Femur (tissue), 1 donor: ENCODE results near the gene EXT2.

Experiments
- DNase-seq: peaks from one replicate; pipeline ENCODE4 v3.0.0-alpha.2; 2017

Gene EXT2

GRCh38 chr11:44208976-44209603, 113.6 kb downstream of the EXT2 start:
- no peak for DNase-seq

- DNase-seq: no peak
Measured at GRCh38 chr11:44212128-44212527, 116.7 kb downstream of the EXT2 start.

- no peak for DNase-seq
Measured at GRCh38 chr11:44213148-44213547, 117.7 kb downstream of the EXT2 start.

GRCh38 chr11:44217432-44217831, 122.0 kb downstream of the EXT2 start:
- DNase-seq: no peak

DNA sequence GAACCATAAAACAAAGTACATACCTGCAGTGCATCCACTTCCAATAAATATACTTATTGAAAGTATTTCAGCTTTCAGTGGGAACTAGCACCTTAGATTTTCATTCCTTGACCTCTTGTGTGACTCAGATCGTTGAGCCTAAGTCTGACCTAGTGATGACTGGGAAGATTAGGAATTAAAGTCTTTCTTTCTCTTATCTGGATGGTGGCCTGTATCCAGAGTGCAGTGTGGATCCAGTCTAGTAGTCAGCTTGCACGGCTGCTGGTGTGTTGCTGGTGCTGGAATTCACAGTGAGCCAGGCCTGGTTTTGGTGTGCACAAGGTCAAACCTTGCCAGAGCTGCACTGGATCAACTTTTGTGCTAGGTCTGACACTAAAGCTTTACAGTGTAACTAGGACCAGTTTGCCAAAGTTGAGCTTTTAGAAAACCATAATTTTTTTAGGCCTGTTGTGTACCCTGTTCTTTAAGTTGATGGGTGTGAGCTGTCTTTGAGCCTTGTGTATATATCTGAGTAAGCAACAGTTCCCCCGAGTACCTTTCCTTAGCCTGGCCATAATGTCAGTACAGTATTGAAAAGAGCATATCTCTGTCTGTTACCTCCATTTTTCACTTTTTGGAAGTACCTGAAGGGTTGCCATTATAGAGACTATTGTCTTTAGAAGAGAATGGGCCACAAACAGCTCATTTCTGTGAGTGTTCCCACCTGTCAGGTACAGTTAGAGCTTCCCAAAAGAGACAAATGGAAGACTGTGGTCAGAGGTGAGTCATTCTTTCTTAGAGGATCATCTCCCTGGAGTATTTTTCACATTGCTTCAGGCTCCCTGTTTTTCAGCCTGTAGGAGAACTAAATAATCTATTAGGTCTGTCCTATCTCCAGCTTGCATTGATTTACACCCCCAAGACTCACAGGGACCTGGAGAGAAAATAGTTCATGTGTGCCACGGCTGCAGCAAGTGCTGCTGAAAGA, 124.6 kb downstream of the EXT2 start:
- no peak for DNase-seq

GRCh38 chr11:44221456-44221855, 126.0 kb downstream of the EXT2 start:
- DNase-seq: no peak

DNA sequence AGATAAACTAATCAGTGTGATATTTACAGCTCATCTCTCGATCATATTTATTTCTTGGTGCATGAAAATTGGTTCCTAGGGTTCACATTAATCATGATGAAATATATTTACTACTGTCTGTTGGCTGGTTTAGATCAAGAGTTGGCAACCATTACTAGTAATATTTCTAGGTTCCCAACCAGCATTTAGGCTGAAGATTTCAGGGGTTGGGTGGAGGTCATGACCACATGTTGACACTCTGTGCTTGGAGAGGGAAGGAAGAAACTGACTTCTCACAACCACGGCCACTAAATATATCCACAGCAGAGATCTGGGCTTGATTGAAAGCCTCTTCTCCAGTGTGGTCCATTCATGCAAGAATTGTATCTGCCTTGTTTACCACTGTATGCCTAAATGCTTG, 126.5 kb downstream of the EXT2 start:
- no peak for DNase-seq

DNA sequence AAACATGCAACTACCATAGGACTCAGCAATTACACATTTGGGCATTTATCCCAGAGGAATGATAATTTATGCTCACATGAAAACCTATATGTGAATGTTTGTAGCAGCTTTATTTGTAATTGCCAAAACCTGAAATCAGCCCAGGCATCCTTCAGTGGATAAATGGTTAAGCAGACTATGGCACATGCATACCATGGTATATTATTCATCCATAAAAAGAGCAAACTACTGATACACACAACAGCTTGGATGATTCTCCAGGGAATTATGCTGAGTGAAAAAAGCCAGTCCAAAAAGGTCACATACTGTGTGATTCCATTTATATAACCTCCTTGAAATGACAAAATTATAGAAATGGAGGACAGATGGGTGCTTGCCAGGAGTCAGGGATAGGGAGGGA, 127.8 kb downstream of the EXT2 start:
- no peak for DNase-seq

DNA sequence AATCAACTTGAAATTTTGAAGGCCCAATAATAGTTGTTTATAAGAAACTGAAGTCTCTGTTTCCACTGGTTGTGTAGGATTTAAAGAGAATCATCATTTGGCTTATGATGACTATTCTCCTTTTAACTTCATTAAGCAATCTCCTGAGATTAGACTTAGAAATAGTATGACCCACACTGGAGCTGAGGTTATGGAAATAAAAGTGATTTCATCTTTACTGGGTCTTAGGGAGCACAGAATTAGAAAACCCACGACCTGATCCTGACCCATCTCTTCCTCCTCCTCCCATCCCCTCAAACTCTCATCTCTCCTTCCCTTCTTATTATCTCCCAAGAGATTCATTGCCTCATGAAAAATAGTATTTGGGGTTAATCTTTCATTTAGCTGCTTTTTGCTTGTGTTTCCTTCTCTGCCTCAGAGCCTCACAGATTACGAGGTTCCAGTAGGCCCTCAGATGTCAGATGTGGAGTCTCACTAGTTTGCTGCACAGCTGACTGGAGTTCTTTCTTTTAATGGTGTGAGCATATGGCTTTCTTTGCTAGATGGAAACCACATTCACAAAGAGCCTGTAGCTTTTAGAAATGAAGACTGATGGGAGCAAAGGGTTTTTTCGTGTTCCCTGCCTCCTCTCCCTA, 129.5 kb downstream of the EXT2 start:
- DNase-seq: no peak

DNA sequence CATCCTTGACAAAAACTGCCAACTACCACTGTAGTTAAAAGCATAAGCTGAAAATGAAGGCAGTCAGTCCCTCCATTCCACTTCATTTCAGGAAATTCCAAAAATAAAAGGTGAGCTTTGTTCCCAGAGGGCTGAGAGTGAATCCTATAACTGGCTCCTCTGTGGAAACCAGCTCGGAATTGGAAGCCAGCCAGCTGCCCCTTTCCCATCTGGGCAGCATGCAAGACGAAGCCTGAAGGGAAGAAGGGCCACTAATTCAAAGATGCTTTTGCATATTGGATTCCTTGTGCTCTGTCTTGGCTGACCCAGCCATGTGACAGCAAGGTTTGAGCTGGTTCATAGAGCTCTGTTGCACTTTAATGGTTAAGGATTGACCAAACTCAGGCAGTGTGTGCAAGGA, 131.0 kb downstream of the EXT2 start:
- DNase-seq: no peak

- no peak for DNase-seq
Measured at GRCh38 chr11:44226945-44227344, 131.5 kb downstream of the EXT2 start.

- DNase-seq: no peak
Measured at GRCh38 chr11:44228379-44228778, 132.9 kb downstream of the EXT2 start.

DNA sequence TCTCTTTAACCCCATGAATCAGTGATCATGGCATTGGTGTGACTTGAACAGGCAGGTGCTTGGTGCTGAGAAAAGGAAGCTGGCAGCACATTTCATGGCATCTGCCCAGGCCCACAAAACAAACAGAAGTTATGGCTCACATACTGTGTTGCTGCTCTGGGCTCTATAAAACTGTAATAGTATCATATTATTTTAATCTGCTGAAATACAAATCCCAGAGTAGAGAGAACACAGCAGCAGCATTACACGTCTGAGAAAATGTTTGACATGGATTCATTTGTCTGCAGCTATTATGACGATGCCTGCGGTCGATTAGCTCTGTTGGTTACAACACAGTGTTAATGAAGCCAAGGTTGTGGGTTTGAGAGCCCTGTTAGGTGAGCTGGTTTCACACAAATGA, 133.6 kb downstream of the EXT2 start:
- DNase-seq: no peak

- DNase-seq: no peak
Measured at GRCh38 chr11:44229624-44230023, 134.1 kb downstream of the EXT2 start.

DNA sequence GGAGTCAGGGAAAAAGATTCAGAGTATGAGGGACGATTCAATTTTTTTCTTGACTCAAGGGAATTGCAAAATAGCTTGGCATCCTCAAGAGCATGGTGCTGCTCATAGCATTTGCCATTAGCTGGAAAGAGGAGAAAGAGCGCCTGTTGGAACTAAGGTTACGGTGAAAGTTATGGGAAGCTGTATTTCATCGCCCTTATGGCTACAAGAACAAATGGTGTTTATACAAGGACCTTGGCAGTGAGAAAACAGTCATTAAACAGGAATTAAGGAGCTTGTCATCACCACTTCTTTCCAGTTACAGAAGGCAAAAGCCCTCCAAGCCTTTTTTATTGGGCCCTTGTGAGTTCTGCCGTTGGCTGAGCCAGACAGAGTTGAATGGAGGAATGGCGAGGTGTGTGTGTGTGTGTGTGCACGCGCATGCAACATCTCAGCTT, 140.3 kb downstream of the EXT2 start:
- DNase-seq: peak; percentile 54

DNA sequence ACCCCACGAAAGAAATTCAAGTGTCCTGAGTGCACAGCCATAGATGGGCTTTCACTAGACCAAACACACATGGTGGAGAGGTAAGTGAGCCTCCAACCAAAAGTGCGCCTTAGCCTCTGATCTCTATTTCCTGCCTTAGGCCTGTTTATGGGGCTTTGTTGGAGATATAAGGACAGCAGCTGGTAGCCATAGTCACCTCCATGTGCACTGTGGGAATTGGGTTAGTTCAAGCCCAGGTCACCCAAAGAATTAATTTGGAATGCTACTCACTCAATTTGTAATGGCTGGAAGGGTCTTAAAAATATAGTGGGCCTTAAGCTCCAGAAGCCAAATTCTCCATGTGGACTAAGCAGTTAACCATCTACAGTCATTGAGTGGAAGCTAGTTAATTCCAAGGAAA, 140.8 kb downstream of the EXT2 start:
- DNase-seq: no peak

DNA sequence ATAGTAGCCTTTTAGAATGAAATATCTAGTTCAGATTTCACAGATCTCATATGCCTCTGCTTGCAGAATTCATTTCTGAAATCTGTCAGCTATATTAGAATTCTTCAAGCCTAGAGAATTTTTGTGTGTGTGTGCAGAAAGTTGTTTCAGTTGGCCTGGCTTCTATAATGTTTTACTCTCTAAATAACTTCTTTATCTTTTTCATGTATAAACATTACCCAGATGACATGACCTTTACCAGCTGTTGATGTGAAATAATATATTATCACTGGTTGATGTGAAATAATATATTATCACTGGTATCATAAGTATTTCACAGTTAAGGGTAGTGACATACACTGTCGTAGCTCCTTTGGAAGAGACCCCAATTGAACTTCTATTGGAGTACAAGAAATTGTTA, 141.7 kb downstream of the EXT2 start:
- DNase-seq: no peak

DNA sequence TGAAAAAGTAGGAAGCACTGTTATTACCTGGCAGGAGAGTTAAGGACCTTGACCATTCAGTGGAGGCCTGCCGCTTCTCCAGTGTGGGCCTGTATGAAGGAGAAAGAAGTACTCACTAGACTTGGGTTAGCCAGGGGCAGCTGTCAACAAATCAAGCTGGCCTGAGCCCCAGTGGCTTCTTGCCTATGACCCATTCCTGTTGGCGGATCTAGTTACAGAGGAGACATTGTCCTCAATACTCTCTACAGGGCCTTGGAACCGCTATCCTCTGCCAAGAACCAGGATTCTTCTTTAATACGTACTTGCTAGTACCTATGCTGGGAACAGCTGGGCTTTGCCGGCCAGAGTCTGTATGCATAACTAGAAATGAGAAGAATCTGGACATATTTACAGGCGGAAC, 146.4 kb downstream of the EXT2 start:
- DNase-seq: peak; percentile 77

DNA sequence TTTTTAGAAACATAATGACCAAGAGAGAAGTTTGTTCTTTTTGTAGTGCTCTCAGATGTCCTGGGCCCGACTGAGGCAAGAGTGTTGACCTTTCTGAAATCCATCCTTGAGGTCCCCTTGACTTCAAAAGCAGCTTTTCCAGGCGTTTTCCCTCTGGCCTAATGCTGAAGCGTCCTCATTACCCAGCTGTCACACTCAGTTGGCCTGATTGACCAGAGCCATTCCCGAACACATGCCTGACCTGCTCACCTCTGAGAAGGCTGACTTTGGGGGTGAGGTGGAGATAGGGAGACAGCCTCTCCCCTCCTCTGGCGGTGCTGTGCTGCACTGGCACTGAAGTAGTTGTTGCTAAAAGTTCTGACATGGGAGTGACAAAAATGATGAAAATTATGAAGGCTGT, 147.6 kb downstream of the EXT2 start:
- DNase-seq: no peak

GRCh38 chr11:44243595-44244343, 148.3 kb downstream of the EXT2 start:
- DNase-seq: no peak

- DNase-seq: no peak
Measured at GRCh38 chr11:44244639-44245310, 149.3 kb downstream of the EXT2 start.

- peak; percentile 56 for DNase-seq
Measured at GRCh38 chr11:44246726-44247125, 151.2 kb downstream of the EXT2 start.
